ENCODE data around the gene DNHD1. TPM values are rescaled to one million over a fixed set of nuclear protein-coding genes. Genes with fewer than 3 reads are reported as not detected.

DNHD1 gene
- total and polyA plus RNA-seq, 9 of the 15 experiments (the other 6 are each of a cell fraction or from before 2014, with no cell fraction given), result 0.82 to 9.7 (median 3.8) TPM

DNA sequence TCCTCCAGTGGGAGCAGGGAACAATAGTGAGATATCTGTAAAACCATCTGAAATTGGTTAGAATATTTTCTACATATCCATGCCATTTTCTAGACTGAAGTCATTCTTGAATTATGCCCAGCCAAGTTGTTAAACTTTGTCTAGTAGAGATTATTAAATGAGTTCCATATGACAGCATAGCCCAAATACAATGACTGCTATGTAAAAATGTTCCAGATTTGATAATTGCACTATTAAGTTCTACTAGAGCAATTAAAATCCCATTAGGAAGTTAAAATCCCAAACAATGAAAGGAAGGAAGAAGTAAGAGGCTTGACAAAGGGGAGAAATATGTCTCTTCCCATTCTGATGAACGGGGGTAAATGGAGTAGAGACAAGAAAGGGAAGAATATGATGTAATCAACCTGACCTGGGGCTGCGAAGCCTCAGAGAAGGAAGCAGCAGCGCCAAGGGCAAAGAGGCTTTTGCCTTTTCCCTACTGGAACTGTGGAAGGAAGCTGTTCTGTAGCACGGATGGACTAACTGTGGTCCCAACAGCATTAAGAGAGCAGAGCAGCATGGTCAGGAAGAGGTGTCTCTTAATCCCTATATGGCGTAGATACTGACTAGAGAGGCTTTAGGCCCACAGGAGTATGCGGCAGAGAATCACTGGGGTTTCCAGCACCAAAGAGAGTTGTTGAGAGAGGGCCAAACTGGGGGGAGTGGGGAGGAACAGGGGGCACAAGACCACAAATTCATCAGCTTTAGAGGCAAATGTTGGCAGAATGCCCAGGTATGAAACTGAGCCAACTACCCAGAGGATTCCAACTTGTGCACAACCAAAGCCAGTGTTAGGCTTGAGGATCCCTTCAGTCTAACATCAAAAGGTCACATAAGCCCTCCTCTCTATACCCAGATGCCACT, 79.6 kb downstream of the DNHD1 start (continued):
- no peak for TF ChIP-seq CLOCK (CRISPR knock-in tag; IDR thresholded peaks at IDR 0.05; ENCODE audit: borderline replicate concordance)
- TF ChIP-seq, protein P1, sequence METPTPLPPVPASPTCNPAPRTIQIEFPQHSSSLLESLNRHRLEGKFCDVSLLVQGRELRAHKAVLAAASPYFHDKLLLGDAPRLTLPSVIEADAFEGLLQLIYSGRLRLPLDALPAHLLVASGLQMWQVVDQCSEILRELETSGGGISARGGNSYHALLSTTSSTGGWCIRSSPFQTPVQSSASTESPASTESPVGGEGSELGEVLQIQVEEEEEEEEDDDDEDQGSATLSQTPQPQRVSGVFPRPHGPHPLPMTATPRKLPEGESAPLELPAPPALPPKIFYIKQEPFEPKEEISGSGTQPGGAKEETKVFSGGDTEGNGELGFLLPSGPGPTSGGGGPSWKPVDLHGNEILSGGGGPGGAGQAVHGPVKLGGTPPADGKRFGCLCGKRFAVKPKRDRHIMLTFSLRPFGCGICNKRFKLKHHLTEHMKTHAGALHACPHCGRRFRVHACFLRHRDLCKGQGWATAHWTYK (CRISPR knock-in tag; IDR thresholded peaks at IDR 0.05), result no peak
- TF ChIP-seq REST (IDR thresholded peaks at IDR 0.05; ENCODE audit: borderline replicate concordance), result no peak
- TF ChIP-seq REST (CRISPR knock-in tag; IDR thresholded peaks at IDR 0.05; ENCODE audit: low read depth), result no peak
- no peak for TF ChIP-seq CREB3 (tag; conservative IDR thresholded peaks at IDR 0.05; ENCODE audit: low read depth)
- no peak for TF ChIP-seq ZNF586 (CRISPR knock-in tag; conservative IDR thresholded peaks at IDR 0.05)
